A549 treated with CORT108297 at 1 μM for 4 hours (cell line): Measurements from ENCODE around the gene MFAP5. TPM values are rescaled to one million over a fixed set of nuclear protein-coding genes. Genes with fewer than 3 reads are reported as not detected.

ENCODE experiments used
- total RNA-seq: library from RNA; stranded (reverse); fragments of 200-300 nt; extraction: Qiagen RNA extraction; gene quantifications from 5 replicates; pipeline ENCODE4 v1.2.3, GENCODE V29; 2022

Gene MFAP5, protein sequence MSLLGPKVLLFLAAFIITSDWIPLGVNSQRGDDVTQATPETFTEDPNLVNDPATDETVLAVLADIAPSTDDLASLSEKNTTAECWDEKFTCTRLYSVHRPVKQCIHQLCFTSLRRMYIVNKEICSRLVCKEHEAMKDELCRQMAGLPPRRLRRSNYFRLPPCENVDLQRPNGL
- 0.09 to 0.25 TPM (median 0.14 TPM) in 3 of 5 replicates, not detected in the others for total RNA-seq

GRCh38 chr12:8662593-8662992 is at the start of gene MFAP5:
TSS of gene MFAP5 (minus strand) at chr12:8662826. CDS start at chr12:8662104, 722 bp downstream.

DNA sequence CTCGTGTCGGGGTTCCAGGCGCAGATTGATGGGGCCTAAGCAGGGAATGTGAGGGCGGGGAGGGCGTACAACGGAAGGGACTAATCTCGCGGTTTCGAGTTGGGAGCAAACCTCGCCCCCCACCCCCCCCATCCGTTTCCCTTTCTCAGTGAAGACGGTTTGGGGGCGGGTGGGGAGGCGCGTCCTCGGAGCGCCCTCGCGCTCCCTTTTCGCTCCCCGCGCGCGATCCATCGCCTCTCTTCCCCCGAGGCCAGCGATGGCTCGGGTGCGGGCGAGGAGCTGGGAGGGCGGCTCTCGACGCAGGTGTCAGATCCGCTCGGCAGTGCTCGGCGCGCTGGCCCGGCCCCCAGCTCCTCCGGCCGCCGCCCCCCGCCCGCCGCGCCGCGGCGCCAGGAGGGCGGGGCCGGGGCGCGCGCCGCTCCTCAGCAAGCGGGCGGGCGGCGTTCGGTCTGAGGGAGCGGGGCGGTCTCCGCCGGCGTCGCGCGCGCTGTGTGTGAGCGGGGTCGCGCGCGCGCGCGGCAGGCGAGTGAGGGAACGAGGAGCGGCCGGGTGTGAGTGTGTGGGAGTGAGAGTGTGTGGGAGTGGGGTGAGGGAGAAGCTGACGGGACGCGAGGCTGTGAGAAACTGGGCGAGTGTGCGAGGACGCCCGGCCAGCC is 35.0 kb upstream of the MFAP5 start, which contains the start of gene RIMKLB:
Gene RIMKLB, plus strand, starts transcription at position 516 of the 656 bp plus-strand sequence. CDS start 15,876 bp downstream, outside the sequence.

GRCh38 chr12:8612629-8613028 is 50.0 kb downstream of the MFAP5 start, which contains the start of gene AICDA:
TSS of gene AICDA (minus strand) at chr12:8612859. CDS start at chr12:8612767, 92 bp downstream.

Other genes starting within 250 kb of the MFAP5 start
- not detected in 5 replicates for gene CLEC6A, start 206.9 kb downstream of the MFAP5 start, total RNA-seq
- not detected in 5 replicates for gene CLEC4D, start 149.3 kb downstream of the MFAP5 start, total RNA-seq
- 0.27 to 0.47 TPM (median 0.36 TPM) in 4 of 5 replicates, not detected in the other for gene CLEC4E, start 121.9 kb downstream of the MFAP5 start, total RNA-seq
- 0.05 to 0.13 TPM (median 0.11 TPM) in 4 of 5 replicates, not detected in the other for gene AICDA, start 50.0 kb downstream of the MFAP5 start, total RNA-seq
- gene RIMKLB, start 35.2 kb upstream of the MFAP5 start, total RNA-seq: 15.1 to 17.9 TPM (median 17.3 TPM) in 5 replicates
- gene A2ML1, start 159.8 kb upstream of the MFAP5 start, total RNA-seq: not detected in 5 replicates